ENCODE results near the gene ZDHHC3.
"Not testable (repeated sequence)": the region's sequence is repeated elsewhere in the genome, so short reads cannot be mapped to it uniquely, and the experiment has no call there.

The ZDHHC3 gene

GRCh38 chr3:44995142-44995770, 19.3 kb upstream of the ZDHHC3 start:
- no peak for DNase-seq

DNA sequence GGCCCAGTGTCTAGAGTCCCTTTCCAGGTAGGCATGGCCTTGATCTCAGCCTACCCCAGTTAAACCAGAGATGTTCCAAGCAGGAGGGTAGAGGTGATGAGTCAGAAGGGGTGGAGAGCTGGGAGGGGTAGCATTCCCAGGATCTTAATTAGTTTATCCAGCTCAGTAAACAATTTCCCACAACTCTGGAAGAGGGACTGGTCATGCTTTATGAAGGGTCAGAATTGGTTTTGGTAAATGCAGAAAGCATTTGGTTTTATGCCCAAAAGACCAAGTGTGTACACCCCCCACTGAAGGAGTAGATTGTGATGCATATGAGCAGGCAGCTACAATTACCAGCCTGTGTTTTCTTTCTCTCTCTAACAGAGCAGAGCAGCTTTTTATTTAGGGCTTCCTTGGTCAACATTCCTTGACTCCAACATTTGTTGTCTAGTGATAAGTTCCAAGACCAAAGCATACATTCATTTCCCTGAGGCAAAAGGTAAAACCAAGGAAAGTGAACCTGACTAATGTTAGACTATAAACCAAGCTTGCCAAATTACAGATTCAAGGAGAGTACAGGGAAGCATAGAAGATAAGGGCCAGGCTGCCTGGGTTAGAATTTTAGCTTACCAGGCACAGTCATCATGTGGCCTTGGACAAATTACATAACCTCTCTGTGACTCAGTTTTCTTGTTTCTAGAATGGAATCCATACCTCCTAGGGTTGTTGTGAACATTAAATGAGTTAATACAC, 17.7 kb upstream of the ZDHHC3 start:
- no peak for DNase-seq

DNA sequence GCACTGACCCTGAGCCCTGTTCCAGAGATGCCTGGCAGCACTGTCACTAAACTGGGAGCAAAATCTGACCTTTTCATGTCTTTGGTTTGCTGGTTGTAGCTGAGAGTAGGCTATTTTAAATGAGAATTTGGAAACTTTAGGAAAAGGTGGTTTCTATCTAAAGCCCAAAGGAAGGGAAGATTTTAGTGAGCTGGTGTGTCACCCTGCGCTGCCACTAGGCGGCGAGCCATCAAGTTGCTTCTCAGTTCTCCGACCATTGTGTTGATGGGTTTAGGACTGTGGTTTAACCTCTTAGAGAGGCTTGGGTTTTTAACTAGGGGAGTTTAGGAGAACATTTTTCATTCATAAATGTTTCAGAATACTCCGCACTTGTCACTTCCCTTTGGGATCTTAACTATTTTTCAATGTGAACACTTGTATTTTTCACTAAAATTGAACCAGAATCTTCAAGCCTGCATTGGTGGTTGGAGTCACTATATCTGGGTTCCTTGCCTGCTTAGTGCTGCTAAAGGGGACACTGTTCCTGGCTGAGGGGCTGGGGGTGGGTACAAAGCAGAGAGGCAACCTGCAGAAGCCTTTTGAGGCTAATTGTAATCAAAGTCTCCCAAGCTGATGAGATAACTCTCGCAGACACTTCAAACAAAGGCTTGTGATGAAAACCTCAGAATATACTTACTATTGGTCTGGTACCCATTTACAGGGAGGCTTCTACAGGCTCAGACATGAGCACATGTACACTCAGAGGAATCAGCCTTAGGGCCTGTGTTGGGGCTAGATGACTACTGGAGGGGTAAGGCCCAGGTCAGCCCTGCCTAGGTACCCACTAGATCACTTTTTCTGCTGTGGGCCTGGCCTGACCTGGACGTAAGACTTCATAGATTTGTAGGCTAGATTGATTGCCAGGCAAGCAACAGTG, 16.8 kb upstream of the ZDHHC3 start:
- DNase-seq, result peak; percentile 20

GRCh38 chr3:44991326-44991725, 15.4 kb upstream of the ZDHHC3 start:
- DNase-seq, result no peak

DNA sequence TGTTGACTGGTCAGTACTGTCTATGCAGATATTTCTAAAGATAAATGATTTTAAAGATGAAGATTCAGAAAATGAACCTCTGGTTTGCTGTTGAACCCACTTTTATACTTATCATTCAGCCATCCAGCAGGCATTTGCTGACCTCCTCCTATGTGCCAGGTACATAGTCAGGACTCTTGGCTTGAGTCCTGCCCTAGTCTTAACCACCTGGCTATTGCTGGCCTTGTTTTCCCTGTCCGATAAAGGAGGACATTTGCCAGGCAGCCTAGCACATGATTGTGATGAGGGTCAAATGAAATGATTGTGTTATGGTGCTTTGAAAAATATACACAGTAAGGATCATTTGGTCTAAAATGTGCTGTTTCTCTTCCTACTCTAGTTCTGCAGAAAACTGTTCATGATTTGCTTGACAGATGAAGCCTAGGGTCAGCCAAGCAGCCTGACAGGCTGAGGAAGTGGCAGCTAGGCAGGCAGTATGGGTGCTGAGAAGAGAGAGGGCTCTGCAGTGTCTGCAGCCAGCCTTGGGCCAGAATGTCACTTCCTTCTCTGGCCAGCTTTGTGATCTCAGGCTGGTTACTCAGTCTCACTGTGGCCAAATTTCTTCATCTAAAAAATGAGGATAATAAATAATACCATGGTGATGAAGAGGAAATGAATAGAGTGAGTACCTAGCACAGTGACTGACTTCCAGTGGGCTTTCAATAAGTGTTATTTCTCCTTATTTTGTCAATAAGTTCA, 13.8 kb upstream of the ZDHHC3 start:
- DNase-seq, result no peak

- DNase-seq, result no peak
Measured at GRCh38 chr3:44989141-44989540, 13.2 kb upstream of the ZDHHC3 start.

DNA sequence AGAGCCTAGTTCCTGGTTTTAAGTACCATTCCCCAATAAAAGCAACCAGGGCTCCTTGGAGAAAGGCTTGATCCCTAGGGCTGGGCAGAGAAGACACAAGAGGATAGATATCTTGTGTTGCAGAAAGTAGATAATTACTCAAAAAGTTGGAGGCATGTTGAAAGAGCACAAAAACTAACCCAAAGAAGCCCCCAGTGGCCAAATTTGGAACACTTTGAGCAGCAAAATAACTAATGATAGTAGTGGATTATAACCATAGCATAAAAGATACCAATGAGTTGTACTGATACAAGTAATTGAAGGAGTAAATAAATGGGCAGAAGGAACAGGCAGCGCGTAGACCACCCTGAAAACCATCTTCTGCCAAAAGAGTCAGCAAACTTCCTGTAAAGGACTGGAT, 12.1 kb upstream of the ZDHHC3 start:
- no peak for DNase-seq

DNA sequence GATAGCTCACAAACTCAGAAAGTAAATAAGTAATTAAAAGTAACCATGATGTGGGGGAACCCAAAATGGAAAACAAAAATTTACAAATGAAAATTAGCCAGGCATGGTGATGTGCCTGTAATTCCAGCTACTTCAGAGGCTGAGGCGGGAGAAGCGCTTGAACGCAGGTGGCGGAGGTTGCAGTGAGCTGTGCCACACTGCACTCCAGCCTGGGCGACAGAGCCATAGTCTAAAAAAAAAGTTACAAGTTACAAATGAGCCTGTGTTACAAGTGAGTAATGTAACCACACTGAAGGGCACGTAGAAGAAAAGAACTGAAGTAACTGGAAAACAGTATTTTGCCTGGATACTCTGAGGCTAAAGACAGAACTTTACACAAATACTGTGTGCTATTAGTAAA, 11.4 kb upstream of the ZDHHC3 start:
- DNase-seq, result no peak

DNA sequence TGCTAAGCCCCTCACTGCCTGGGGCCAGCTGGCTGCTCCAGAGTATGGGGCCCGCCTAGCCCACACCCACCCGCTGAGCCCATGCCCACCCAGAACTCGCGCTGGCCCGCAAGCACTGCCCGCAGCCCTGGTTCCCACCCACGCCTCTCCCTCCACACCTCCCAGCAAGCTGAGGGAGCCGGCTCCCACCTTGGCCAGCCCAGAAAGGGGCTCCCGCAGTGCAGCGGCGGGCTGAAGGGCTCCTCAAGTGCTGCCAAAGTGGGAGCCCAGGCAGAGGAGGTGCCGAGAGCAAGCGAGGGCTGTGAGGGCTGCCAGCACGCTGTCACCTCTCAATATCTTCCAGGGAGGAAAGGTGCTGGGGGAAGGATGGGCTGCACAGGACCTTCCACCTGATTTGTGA, 10.4 kb upstream of the ZDHHC3 start:
- not testable (repeated sequence) for DNase-seq

GRCh38 chr3:44984335-44984734, 8.4 kb upstream of the ZDHHC3 start:
- DNase-seq, result no peak

- no peak for DNase-seq
Measured at GRCh38 chr3:44983484-44983941, 7.5 kb upstream of the ZDHHC3 start.

DNA sequence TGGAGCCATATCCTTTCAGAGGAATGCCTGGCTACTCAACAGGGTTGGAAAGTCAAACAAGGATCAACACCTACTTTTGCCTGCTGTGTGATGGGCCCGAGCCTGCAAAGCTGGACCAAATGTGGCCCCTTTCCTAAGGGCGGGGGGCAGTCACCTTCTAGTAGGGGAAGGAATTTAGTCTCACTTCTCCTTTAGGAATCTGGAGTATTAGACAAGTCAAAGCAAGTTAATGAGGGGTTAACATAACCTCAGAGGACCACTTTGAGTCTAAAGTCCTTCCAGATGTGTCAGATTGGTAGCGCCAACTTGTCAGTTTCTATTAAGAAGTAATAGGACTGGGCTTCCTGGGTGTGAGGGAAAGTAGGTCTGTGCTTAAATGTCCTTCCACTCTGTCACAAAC, 6.8 kb upstream of the ZDHHC3 start:
- DNase-seq, result no peak

GRCh38 chr3:44981751-44982150, 5.8 kb upstream of the ZDHHC3 start:
- no peak for DNase-seq

GRCh38 chr3:44981220-44981619, 5.2 kb upstream of the ZDHHC3 start:
- no peak for DNase-seq

- no peak for DNase-seq
Measured at GRCh38 chr3:44974416-44974815, 1.6 kb downstream of the ZDHHC3 start.

GRCh38 chr3:44970926-44971490, 5.0 kb downstream of the ZDHHC3 start:
- no peak for DNase-seq

DNA sequence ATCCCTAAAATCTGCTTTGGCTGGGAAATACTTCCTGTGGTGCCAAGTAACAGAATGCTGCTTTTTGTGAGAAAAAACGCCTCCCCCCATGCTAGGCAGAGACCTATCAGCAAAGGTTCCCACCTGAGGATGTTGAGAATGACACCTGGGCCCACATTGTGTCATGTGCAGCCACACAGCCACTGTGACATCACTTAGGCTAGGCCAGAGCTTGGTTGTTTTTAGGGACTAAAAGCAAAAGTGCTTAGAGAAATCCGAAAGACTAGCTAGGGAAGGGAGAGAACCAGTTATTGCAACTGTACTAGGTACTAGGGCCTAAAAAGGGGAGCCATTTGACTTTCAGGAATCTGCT, 6.2 kb downstream of the ZDHHC3 start:
- DNase-seq, result no peak

- no peak for DNase-seq
Measured at GRCh38 chr3:44969154-44969827, 6.7 kb downstream of the ZDHHC3 start.

GRCh38 chr3:44968447-44968858, 7.5 kb downstream of the ZDHHC3 start:
- no peak for DNase-seq

DNA sequence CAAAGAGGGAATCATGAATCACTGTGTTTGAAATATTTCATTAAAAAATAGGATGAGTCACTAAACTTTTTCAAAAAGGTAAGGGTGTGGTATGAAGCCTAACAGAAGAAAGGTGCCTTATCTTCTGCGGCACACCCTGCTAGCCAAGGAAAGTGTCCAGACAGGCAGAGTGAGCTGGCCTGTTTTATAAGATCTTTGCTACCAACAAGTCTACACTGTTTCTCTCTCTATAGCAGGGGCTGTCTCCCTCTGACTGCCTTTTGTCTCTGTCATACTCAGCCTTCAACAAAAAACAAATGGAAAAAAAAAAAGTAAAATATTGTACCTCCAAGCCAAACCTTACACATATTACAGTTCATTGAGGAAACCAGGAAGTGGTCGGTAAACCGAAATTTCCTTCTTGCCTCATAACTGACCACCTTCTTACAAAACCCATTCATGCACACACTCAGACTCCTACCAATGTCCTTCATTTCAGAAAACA, 9.1 kb downstream of the ZDHHC3 start:
- no peak for DNase-seq

- DNase-seq, result no peak
Measured at GRCh38 chr3:44965165-44965564, 10.8 kb downstream of the ZDHHC3 start.

Data from activated naive CD4-positive, alpha-beta T cell treated with anti-CD3 and anti-CD28 coated beads, Interleukin-2, amount 50 U/mL, for 16 hours (primary cell).